Keratinocyte (primary cell): ENCODE data around the gene HOXA6. TPM values are rescaled to one million over a fixed set of nuclear protein-coding genes. Genes with fewer than 3 reads are reported as not detected.

ENCODE experiments used
- DNase-seq: peaks from one replicate; pipeline ENCODE4 v3.0.0-alpha.2; 2011; ENCODE audit warnings: low read depth, missing footprints, low spot score
- FAIRE-seq: peaks from 2 replicates; lab custom pipeline; 2011; peaks lifted over from hg19 to GRCh38; lab: Jason Lieb, UNC
- H2AFZ ChIP-seq: 2 replicates; pipeline ENCODE4 v1.6.0; 2012; ENCODE audit warnings: low read length, control low read depth, inconsistent platforms; ENCODE audit not compliant: control insufficient read depth
- H3K27ac ChIP-seq: 2 replicates; pipeline ENCODE4 v1.5.1; 2011; ENCODE audit warnings: low read length; ENCODE audit not compliant: control insufficient read depth, insufficient read depth
- H3K27me3 ChIP-seq: 3 replicates; pipeline ENCODE4 v1.6.0; 2011; ENCODE audit warnings: low read length; ENCODE audit not compliant: control insufficient read depth, insufficient read depth; ENCODE audit errors: extremely low read depth
- H3K36me3 ChIP-seq, 2 experiments: 2 replicates in 1 of 2; 3 replicates in 1 of 2; pipeline ENCODE4 v1.5.1; 2011; ENCODE audit warnings: low read length in 2 of 2, mild to moderate bottlenecking in 1 of 2; ENCODE audit not compliant: control insufficient read depth in 2 of 2, insufficient read depth in 2 of 2; ENCODE audit errors: extremely low read depth in 1 of 2
- H3K4me1 ChIP-seq: 3 replicates; pipeline ENCODE4 v1.5.1; 2011; ENCODE audit warnings: low read length; ENCODE audit not compliant: control insufficient read depth, insufficient read depth; ENCODE audit errors: extremely low read depth
- H3K4me2 ChIP-seq: 3 replicates; pipeline ENCODE4 v1.6.0; 2011; ENCODE audit warnings: low read depth, low read length; ENCODE audit not compliant: control insufficient read depth, insufficient read depth; ENCODE audit errors: extremely low read depth
- H3K4me3 ChIP-seq, 3 experiments: fragments of 200-600 bp in 1 of 3; sonication (generic) in 1 of 3; 2 replicates in 2 of 3; 3 replicates in 1 of 3; pipeline ENCODE4 v1.5.1; 2011 to 2016; ENCODE audit warnings: low read length in 3 of 3, mild to moderate bottlenecking in 3 of 3, control low read depth in 2 of 3, inconsistent platforms in 1 of 3, low read depth in 1 of 3, mixed read lengths in 1 of 3, mixed run types in 1 of 3, moderate library complexity in 1 of 3; ENCODE audit not compliant: control insufficient read depth in 2 of 3, insufficient read depth in 2 of 3; ENCODE audit errors: extremely low read depth in 1 of 3
- H3K79me2 ChIP-seq: 2 replicates; pipeline ENCODE4 v1.6.0; 2012; ENCODE audit warnings: low read length; ENCODE audit not compliant: control insufficient read depth, insufficient read depth
- H3K9ac ChIP-seq: 3 replicates; pipeline ENCODE4 v1.6.0; 2011; ENCODE audit warnings: low read length; ENCODE audit not compliant: control insufficient read depth, insufficient read depth; ENCODE audit errors: extremely low read depth
- H3K9me1 ChIP-seq: 3 replicates; pipeline ENCODE4 v1.6.0; 2011; ENCODE audit warnings: low read length; ENCODE audit not compliant: control insufficient read depth, insufficient read depth; ENCODE audit errors: extremely low read depth
- H3K9me3 ChIP-seq: 2 replicates; pipeline ENCODE4 v1.5.1; 2012; ENCODE audit warnings: low read depth, low read length; ENCODE audit not compliant: control insufficient read depth
- H4K20me1 ChIP-seq: 3 replicates; pipeline ENCODE4 v1.6.0; 2011; ENCODE audit warnings: low read length; ENCODE audit not compliant: control insufficient read depth, insufficient read depth; ENCODE audit errors: extremely low read depth
- CTCF ChIP-seq, 3 experiments: IDR thresholded peaks in 1 of 3; conservative IDR thresholded peaks in 1 of 3; optimal IDR thresholded peaks in 1 of 3; 2 replicates in 2 of 3; 3 replicates in 1 of 3; pipeline versions ENCODE3 to v1.5.1; 2011; ENCODE audit warnings: low read length in 3 of 3, mild to moderate bottlenecking in 3 of 3, moderate library complexity in 2 of 3, control low read depth in 1 of 3, inconsistent platforms in 1 of 3; ENCODE audit not compliant: insufficient read depth in 2 of 3; ENCODE audit errors: extremely low read depth in 1 of 3
- EZH2 ChIP-seq: IDR thresholded peaks from one replicate; pipeline ENCODE4 v1.6.1; 2012; ENCODE audit warnings: inconsistent platforms, mild to moderate bottlenecking, low read length, moderate library complexity
- dilution Hi-C: fragments of 300-500 bp; cut with MboI; formaldehyde crosslinking; loops from one replicate; pipeline ENCODE4 v1.7.0; 2020; ENCODE audit warnings: low sequenced_read_pairs; ENCODE audit not compliant: extremely low pct_ligation_motif_present
- polyA plus RNA-seq, 5 experiments: library from polyadenylated mRNA; depleted of rRNA in 3 of 5; stranded (reverse) in 3 of 5; stranded (forward) in 1 of 5; unstranded in 1 of 5; fragments of >200 nt; gene quantifications; 1 replicate in 1 of 5; 2 replicates in 3 of 5; 3 replicates in 1 of 5; pipeline versions ENCODE4 v1.2.1 to v1.2.3, GENCODE V29; 2011 to 2012; ENCODE audit warnings: missing spikeins in 2 of 5, low read depth in 1 of 5, low replicate concordance in 1 of 5

HOXA6 gene
- polyA plus RNA-seq, 1 donor (not counting 4 experiments of a cell fraction or from before 2014, with no cell fraction given): 0.54 TPM

- Histone ChIP-seq H3K9me3 (no peaks in the 10 kb centered on the region), H3K27me3 (peaks cover 65% of the 10 kb centered on the region), H3K79me2 (no peaks in the 10 kb centered on the region), H2AFZ (peak overlapping the region; percentile 20), H3K9me1 (no peaks in the 10 kb centered on the region), H4K20me1 (no peaks in the 10 kb centered on the region), H3K27ac (no peak overlapping the region), H3K4me2 (peak overlapping the region; percentile 79), H3K36me3 (no peaks in the 10 kb centered on the region), H3K9ac (peak overlapping the region; percentile 60), H3K4me1 (peaks cover 17% of the 10 kb centered on the region), H3K4me3 (peak overlapping the region; percentile 34 to 74 (median 44))
- dilution Hi-C loops: no loop called here
- DNase-seq (no peak), FAIRE-seq (no peak)
- no peak for TF ChIP-seq CTCF (optimal IDR thresholded peaks at IDR 0.05 in 1 of 3, IDR thresholded peaks at IDR 0.05 in 1 of 3, conservative IDR thresholded peaks at IDR 0.05 in 1 of 3; ENCODE audit: extremely low read depth in 1 of 3, insufficient read depth in 2 of 3, low read length in 3 of 3)
- TF ChIP-seq EZH2: peak; percentile 62
These were observed 36.2 kb upstream of the HOXA6 start for GRCh38 chr7:27183682-27184336.

- FAIRE-seq (no peak), DNase-seq (no peak)
- no peaks in the 10 kb centered on the region for H3K79me2 ChIP-seq
- dilution Hi-C loops: no loop called here
- no peaks in the 10 kb centered on the region for H3K9me3 ChIP-seq
- peak overlapping the region in 1 of 3 experiments; percentile 20 for H3K4me3 ChIP-seq
- H3K4me2 ChIP-seq: peak overlapping the region; percentile 79
- no peak overlapping the region for H3K27ac ChIP-seq
- no peaks in the 10 kb centered on the region for H3K36me3 ChIP-seq
- no peak overlapping the region for H3K9ac ChIP-seq
- H3K4me1 ChIP-seq: peaks cover 13% of the 10 kb centered on the region
- TF ChIP-seq EZH2 (no peak), CTCF (optimal IDR thresholded peaks at IDR 0.05 in 1 of 3, IDR thresholded peaks at IDR 0.05 in 1 of 3, conservative IDR thresholded peaks at IDR 0.05 in 1 of 3; ENCODE audit: extremely low read depth in 1 of 3, insufficient read depth in 2 of 3, low read length in 3 of 3) (no peak)
- no peaks in the 10 kb centered on the region for H3K9me1 ChIP-seq
- H3K27me3 ChIP-seq: peaks cover 57% of the 10 kb centered on the region
- no peak overlapping the region for H2AFZ ChIP-seq
- no peaks in the 10 kb centered on the region for H4K20me1 ChIP-seq
These were observed 35.5 kb upstream of the HOXA6 start for GRCh38 chr7:27182861-27183681.
